Right lobe of liver (tissue), 4 donors: ENCODE results near the gene ZNF547.

Experiments used
- POLR2A ChIP-seq: fragments of 450-650 bp; IDR thresholded peaks from one replicate; pipeline ENCODE4 v1.6.1; 2017; ENCODE audit warnings: antibody characterized with exemption, mild to moderate bottlenecking
- TF ChIP-seq, protein P1 (sequence below), 4 donors: fragments of 200-600 bp in 3 of 4; fragments of 450-650 bp in 1 of 4; IDR thresholded peaks; one replicate each; pipeline versions ENCODE4 v1.5.1 to v1.8.0; 2016 to 2022; ENCODE audit warnings: antibody characterized with exemption in 4 of 4, mild to moderate bottlenecking in 2 of 4
- donor health status: DM: no; HTN: no; CAD: no.
- donor health status: DM: no; HTN: no; CAD: no.
- donor health status: DM: no; HTN: yes; CAD: no.

DNA sequence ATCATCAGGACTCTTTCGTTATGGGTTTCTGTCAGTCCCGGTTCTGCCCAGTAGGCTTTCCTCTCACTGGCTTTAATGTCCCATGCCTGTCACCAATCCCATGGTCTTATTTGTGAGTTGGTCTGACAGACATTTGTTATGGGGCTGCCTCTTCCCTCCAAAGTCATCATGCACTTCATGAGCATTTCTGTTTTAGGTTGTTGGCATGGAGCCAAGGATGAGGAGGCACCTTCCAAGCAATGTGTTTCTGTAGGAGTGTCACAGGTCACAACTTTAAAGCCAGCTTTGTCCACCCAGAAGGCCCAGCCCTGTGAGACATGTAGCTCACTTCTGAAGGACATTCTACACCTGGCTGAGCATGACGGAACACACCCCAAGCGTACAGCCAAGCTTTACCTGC is 56.1 kb downstream of the ZNF547 start:
- no peak for TF ChIP-seq POLR2A
- TF ChIP-seq, protein P1, sequence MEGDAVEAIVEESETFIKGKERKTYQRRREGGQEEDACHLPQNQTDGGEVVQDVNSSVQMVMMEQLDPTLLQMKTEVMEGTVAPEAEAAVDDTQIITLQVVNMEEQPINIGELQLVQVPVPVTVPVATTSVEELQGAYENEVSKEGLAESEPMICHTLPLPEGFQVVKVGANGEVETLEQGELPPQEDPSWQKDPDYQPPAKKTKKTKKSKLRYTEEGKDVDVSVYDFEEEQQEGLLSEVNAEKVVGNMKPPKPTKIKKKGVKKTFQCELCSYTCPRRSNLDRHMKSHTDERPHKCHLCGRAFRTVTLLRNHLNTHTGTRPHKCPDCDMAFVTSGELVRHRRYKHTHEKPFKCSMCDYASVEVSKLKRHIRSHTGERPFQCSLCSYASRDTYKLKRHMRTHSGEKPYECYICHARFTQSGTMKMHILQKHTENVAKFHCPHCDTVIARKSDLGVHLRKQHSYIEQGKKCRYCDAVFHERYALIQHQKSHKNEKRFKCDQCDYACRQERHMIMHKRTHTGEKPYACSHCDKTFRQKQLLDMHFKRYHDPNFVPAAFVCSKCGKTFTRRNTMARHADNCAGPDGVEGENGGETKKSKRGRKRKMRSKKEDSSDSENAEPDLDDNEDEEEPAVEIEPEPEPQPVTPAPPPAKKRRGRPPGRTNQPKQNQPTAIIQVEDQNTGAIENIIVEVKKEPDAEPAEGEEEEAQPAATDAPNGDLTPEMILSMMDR (IDR thresholded peaks at IDR 0.05) = no peak
